Stimulated activated CD4-positive, alpha-beta T cell treated with anti-CD3 and anti-CD28 coated beads, Interleukin-12 subunit alpha, Interleukin-12 subunit beta, amount 100 ng/mL, for 4 hours (primary cell): Measurements from ENCODE around the gene PLOD3.

Experiments
- DNase-seq: peaks from one replicate; pipeline ENCODE4 v3.0.0-alpha.2; 2020

The PLOD3 gene

GRCh38 chr7:101175664-101176063, 41.7 kb downstream of the PLOD3 start:
- DNase-seq: no peak

- DNase-seq: no peak
These were observed 43.0 kb downstream of the PLOD3 start for GRCh38 chr7:101174322-101174854.

GRCh38 chr7:101173752-101174244, 43.6 kb downstream of the PLOD3 start:
- DNase-seq: peak; percentile 58

- DNase-seq: no peak
These were observed 44.3 kb downstream of the PLOD3 start for GRCh38 chr7:101172854-101173751.

- no peak for DNase-seq
These were observed 45.2 kb downstream of the PLOD3 start for GRCh38 chr7:101172005-101172853.

GRCh38 chr7:101171442-101171837, 45.9 kb downstream of the PLOD3 start:
- DNase-seq: no peak

- DNase-seq: no peak
These were observed 46.6 kb downstream of the PLOD3 start for GRCh38 chr7:101170617-101171441.

- peak; percentile 79 for DNase-seq
These were observed 47.4 kb downstream of the PLOD3 start for GRCh38 chr7:101169838-101170551.

- DNase-seq: no peak
These were observed 48.1 kb downstream of the PLOD3 start for GRCh38 chr7:101169110-101169837.

GRCh38 chr7:101168412-101169049, 48.9 kb downstream of the PLOD3 start:
- no peak for DNase-seq

- no peak for DNase-seq
These were observed 49.6 kb downstream of the PLOD3 start for GRCh38 chr7:101167645-101168411.

GRCh38 chr7:101166909-101167644, 50.3 kb downstream of the PLOD3 start:
- DNase-seq: no peak

GRCh38 chr7:101166648-101166908, 50.8 kb downstream of the PLOD3 start:
- no peak for DNase-seq

- DNase-seq: no peak
These were observed 51.3 kb downstream of the PLOD3 start for GRCh38 chr7:101165958-101166647.

- DNase-seq: peak; percentile 91
These were observed 52.1 kb downstream of the PLOD3 start, which contains the start of gene VGF for GRCh38 chr7:101165075-101165957. Gene VGF, minus strand, starts transcription at chr7:101165569. Its CDS starts 726 bp downstream, at chr7:101164843.

GRCh38 chr7:101164071-101164840, 53.1 kb downstream of the PLOD3 start:
- no peak for DNase-seq
